HG02870 (cell line): ENCODE measurements around the gene BEST2.

Experiments
- ATAC-seq: cut with Tn5 transposase; IDR thresholded peaks from one replicate; pipeline ENCODE4 v1.9.1; 2021; ENCODE audit warnings: mild to moderate bottlenecking, moderate library complexity; ENCODE audit not compliant: unreplicated experiment

The BEST2 gene

GRCh38 chr19:12785431-12786031, 33.9 kb downstream of the BEST2 start:
- no peak for ATAC-seq

GRCh38 chr19:12786141-12786870, 34.7 kb downstream of the BEST2 start:
- no peak for ATAC-seq

GRCh38 chr19:12786952-12787351, 35.4 kb downstream of the BEST2 start:
- ATAC-seq = no peak

- no peak for ATAC-seq
Measured at GRCh38 chr19:12787458-12787857, 35.9 kb downstream of the BEST2 start.

- ATAC-seq = no peak
Measured at GRCh38 chr19:12788042-12788681, 36.6 kb downstream of the BEST2 start.

- ATAC-seq = no peak
Measured at GRCh38 chr19:12788682-12789097, 37.1 kb downstream of the BEST2 start.

- no peak for ATAC-seq
Measured at GRCh38 chr19:12789098-12789903, 37.7 kb downstream of the BEST2 start.

- peak; percentile 40 for ATAC-seq
Measured at GRCh38 chr19:12789904-12790619, 38.5 kb downstream of the BEST2 start.

GRCh38 chr19:12790628-12791344, 39.2 kb downstream of the BEST2 start:
- ATAC-seq = no peak

GRCh38 chr19:12791345-12792050, 39.9 kb downstream of the BEST2 start, which contains the start of gene JUNB:
Gene JUNB (plus strand): TSS chr19:12791486. CDS start chr19:12791772, 286 bp downstream.
- ATAC-seq = peak; percentile 22

- no peak for ATAC-seq
Measured at GRCh38 chr19:12792051-12792852, 40.7 kb downstream of the BEST2 start.

GRCh38 chr19:12792853-12793289, 41.3 kb downstream of the BEST2 start:
- ATAC-seq = no peak

GRCh38 chr19:12793290-12794195, 42.0 kb downstream of the BEST2 start:
- ATAC-seq = peak; percentile 28

- no peak for ATAC-seq
Measured at GRCh38 chr19:12794196-12794941, 42.8 kb downstream of the BEST2 start.

- ATAC-seq = no peak
Measured at GRCh38 chr19:12794971-12795381, 43.4 kb downstream of the BEST2 start.
